ENCODE data around the gene GPRIN3. TPM values are rescaled to one million over a fixed set of nuclear protein-coding genes. Genes with fewer than 3 reads are reported as not detected.

Gene GPRIN3
- total RNA-seq, 1 donor from 2014 or later: 2.6 TPM

GRCh38 chr4:89308161-89308500, 531 bp upstream of the GPRIN3 start:
- peak overlapping the region; percentile 94 for H3K4me2 ChIP-seq (ENCODE audit: low read length)
- H3K79me2 ChIP-seq (ENCODE audit: insufficient read depth, low read length): no peaks in the 10 kb centered on the region
- no peaks in the 10 kb centered on the region for H3K27me3 ChIP-seq (ENCODE audit: insufficient read depth, low read length)
- Mint-ChIP-seq H3K4me1 (ENCODE audit: low read depth, unreplicated experiment) (peaks cover 14% of the 10 kb centered on the region), H3K4me3 (ENCODE audit: unreplicated experiment) (peak overlapping the region; percentile 81), H3K27ac (ENCODE audit: unreplicated experiment) (no peak overlapping the region), H3K27me3 (ENCODE audit: low read depth, unreplicated experiment) (no peaks in the 10 kb centered on the region), H3K9me3 (ENCODE audit: unreplicated experiment) (peaks cover 2% of the 10 kb centered on the region), H3K36me3 (ENCODE audit: low read depth, unreplicated experiment) (no peaks in the 10 kb centered on the region)
- H3K4me1 ChIP-seq (ENCODE audit: insufficient read depth, low read length): no peaks in the 10 kb centered on the region
- H3K36me3 ChIP-seq (ENCODE audit: insufficient read depth, low read length): no peaks in the 10 kb centered on the region
- no peak for TF ChIP-seq EZH2 (IDR thresholded peaks at IDR 0.05; ENCODE audit: insufficient read depth, low read length)
- TF ChIP-seq, protein P1, sequence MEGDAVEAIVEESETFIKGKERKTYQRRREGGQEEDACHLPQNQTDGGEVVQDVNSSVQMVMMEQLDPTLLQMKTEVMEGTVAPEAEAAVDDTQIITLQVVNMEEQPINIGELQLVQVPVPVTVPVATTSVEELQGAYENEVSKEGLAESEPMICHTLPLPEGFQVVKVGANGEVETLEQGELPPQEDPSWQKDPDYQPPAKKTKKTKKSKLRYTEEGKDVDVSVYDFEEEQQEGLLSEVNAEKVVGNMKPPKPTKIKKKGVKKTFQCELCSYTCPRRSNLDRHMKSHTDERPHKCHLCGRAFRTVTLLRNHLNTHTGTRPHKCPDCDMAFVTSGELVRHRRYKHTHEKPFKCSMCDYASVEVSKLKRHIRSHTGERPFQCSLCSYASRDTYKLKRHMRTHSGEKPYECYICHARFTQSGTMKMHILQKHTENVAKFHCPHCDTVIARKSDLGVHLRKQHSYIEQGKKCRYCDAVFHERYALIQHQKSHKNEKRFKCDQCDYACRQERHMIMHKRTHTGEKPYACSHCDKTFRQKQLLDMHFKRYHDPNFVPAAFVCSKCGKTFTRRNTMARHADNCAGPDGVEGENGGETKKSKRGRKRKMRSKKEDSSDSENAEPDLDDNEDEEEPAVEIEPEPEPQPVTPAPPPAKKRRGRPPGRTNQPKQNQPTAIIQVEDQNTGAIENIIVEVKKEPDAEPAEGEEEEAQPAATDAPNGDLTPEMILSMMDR (IDR thresholded peaks at IDR 0.05; ENCODE audit: insufficient read depth, low read depth, low read length): no peak
- FAIRE-seq (no peak), DNase-seq (ENCODE audit: low read depth) (no peak)
- H3K9ac ChIP-seq (ENCODE audit: low read length): no peak overlapping the region
- no peak overlapping the region for H3K27ac ChIP-seq (ENCODE audit: low read depth, low read length)
- H3K4me3 ChIP-seq (ENCODE audit: insufficient read depth, low read depth, low read length): peak overlapping the region; percentile 62
- H2AFZ ChIP-seq (ENCODE audit: low read depth, low read length): peak overlapping the region; percentile 70
- no peaks in the 10 kb centered on the region for H3K9me3 ChIP-seq (ENCODE audit: insufficient read depth, low read depth, low read length)
- H4K20me1 ChIP-seq (ENCODE audit: insufficient read depth, low read length): no peaks in the 10 kb centered on the region

DNA sequence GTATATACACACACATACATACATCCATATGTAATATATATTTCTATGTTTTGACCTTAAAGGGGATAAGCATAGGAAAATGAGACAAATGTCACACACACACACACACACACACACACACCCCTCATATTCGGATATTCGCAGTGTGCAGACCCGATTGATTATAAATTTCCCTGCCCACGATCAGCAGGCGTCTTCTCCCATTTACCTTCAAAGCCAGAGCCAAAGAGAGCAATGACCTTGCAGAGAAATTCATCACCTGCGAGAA, 488 bp downstream of the GPRIN3 start:
- no peaks in the 10 kb centered on the region for H3K27me3 Mint-ChIP-seq (ENCODE audit: low read depth, unreplicated experiment)
- H3K9me3 Mint-ChIP-seq (ENCODE audit: unreplicated experiment): peaks cover 2% of the 10 kb centered on the region
- H3K4me1 Mint-ChIP-seq (ENCODE audit: low read depth, unreplicated experiment): peaks cover 14% of the 10 kb centered on the region
- H3K4me1 ChIP-seq (ENCODE audit: insufficient read depth, low read length): no peaks in the 10 kb centered on the region
- no peak overlapping the region for H3K27ac ChIP-seq (ENCODE audit: low read depth, low read length)
- TF ChIP-seq, protein P1 (IDR thresholded peaks at IDR 0.05; ENCODE audit: insufficient read depth, low read depth, low read length): no peak
- TF ChIP-seq EZH2 (IDR thresholded peaks at IDR 0.05; ENCODE audit: insufficient read depth, low read length): no peak
- no peaks in the 10 kb centered on the region for H4K20me1 ChIP-seq (ENCODE audit: insufficient read depth, low read length)
- no peak overlapping the region for H3K27ac Mint-ChIP-seq (ENCODE audit: unreplicated experiment)
- no peaks in the 10 kb centered on the region for H3K36me3 Mint-ChIP-seq (ENCODE audit: low read depth, unreplicated experiment)
- no peaks in the 10 kb centered on the region for H3K27me3 ChIP-seq (ENCODE audit: insufficient read depth, low read length)
- no peak for DNase-seq (ENCODE audit: low read depth)
- peak overlapping the region; percentile 91 for H3K4me3 Mint-ChIP-seq (ENCODE audit: unreplicated experiment)
- H3K4me3 ChIP-seq (ENCODE audit: insufficient read depth, low read depth, low read length): peak overlapping the region; percentile 62
- H3K9me3 ChIP-seq (ENCODE audit: insufficient read depth, low read depth, low read length): no peaks in the 10 kb centered on the region
- peak overlapping the region; percentile 61 for H3K9ac ChIP-seq (ENCODE audit: low read length)
- no peak for FAIRE-seq
- no peaks in the 10 kb centered on the region for H3K36me3 ChIP-seq (ENCODE audit: insufficient read depth, low read length)
- H3K4me2 ChIP-seq (ENCODE audit: low read length): peak overlapping the region; percentile 94
- no peaks in the 10 kb centered on the region for H3K79me2 ChIP-seq (ENCODE audit: insufficient read depth, low read length)
- peak overlapping the region; percentile 70 for H2AFZ ChIP-seq (ENCODE audit: low read depth, low read length)

- Histone ChIP-seq H3K4me3 (ENCODE audit: insufficient read depth, low read depth, low read length) (no peak overlapping the region), H3K27ac (ENCODE audit: low read depth, low read length) (no peak overlapping the region), H3K9me3 (ENCODE audit: insufficient read depth, low read depth, low read length) (no peaks in the 10 kb centered on the region), H2AFZ (ENCODE audit: low read depth, low read length) (no peak overlapping the region), H3K79me2 (ENCODE audit: insufficient read depth, low read length) (no peaks in the 10 kb centered on the region), H3K4me1 (ENCODE audit: insufficient read depth, low read length) (no peaks in the 10 kb centered on the region), H3K9ac (ENCODE audit: low read length) (no peak overlapping the region), H4K20me1 (ENCODE audit: insufficient read depth, low read length) (no peaks in the 10 kb centered on the region), H3K4me2 (ENCODE audit: low read length) (peak overlapping the region; percentile 94), H3K36me3 (ENCODE audit: insufficient read depth, low read length) (no peaks in the 10 kb centered on the region), H3K27me3 (ENCODE audit: insufficient read depth, low read length) (no peaks in the 10 kb centered on the region)
- H3K36me3 Mint-ChIP-seq (ENCODE audit: low read depth, unreplicated experiment): no peaks in the 10 kb centered on the region
- no peak for DNase-seq (ENCODE audit: low read depth)
- H3K4me3 Mint-ChIP-seq (ENCODE audit: unreplicated experiment): peak overlapping the region; percentile 91
- TF ChIP-seq, protein P1 (IDR thresholded peaks at IDR 0.05; ENCODE audit: insufficient read depth, low read depth, low read length): no peak
- no peak for TF ChIP-seq EZH2 (IDR thresholded peaks at IDR 0.05; ENCODE audit: insufficient read depth, low read length)
- FAIRE-seq: no peak
- H3K27ac Mint-ChIP-seq (ENCODE audit: unreplicated experiment): no peak overlapping the region
- peaks cover 14% of the 10 kb centered on the region for H3K4me1 Mint-ChIP-seq (ENCODE audit: low read depth, unreplicated experiment)
- peaks cover 2% of the 10 kb centered on the region for H3K9me3 Mint-ChIP-seq (ENCODE audit: unreplicated experiment)
- no peaks in the 10 kb centered on the region for H3K27me3 Mint-ChIP-seq (ENCODE audit: low read depth, unreplicated experiment)
Observed at GRCh38 chr4:89306486-89307177, 968 bp downstream of the GPRIN3 start.

Data from astrocyte (in vitro differentiated cells and primary cell).